ENCODE measurements around the gene CAMK1.

The CAMK1 gene

GRCh38 chr3:9769426-9770275, at the start of gene CAMK1:
Gene CAMK1, minus strand, starts transcription at chr3:9769947. Its CDS starts 2,198 bp downstream, at chr3:9767749.
- peak; percentile 86 to 93 (median 88) for DNase-seq

GRCh38 chr3:9818666-9819335, 49.1 kb upstream of the CAMK1 start:
- no peak for DNase-seq

GRCh38 chr3:9817436-9817835, 47.7 kb upstream of the CAMK1 start:
- peak; percentile 28 to 39 (median 33) for DNase-seq

- DNase-seq = no peak
Observed at GRCh38 chr3:9815986-9816385, 46.2 kb upstream of the CAMK1 start.

- no peak for DNase-seq
Observed at GRCh38 chr3:9812870-9813483, 43.2 kb upstream of the CAMK1 start.

- no peak for DNase-seq
Observed at GRCh38 chr3:9810846-9811245, 41.1 kb upstream of the CAMK1 start.

GRCh38 chr3:9810433-9810770, 40.7 kb upstream of the CAMK1 start:
- no peak for DNase-seq

- DNase-seq = peak; percentile 52 to 78 (median 63)
Observed at GRCh38 chr3:9809615-9810432, 40.1 kb upstream of the CAMK1 start, which contains the start of gene TTLL3. Gene TTLL3, plus strand, starts transcription at chr3:9810262. Its CDS starts 400 bp downstream, at chr3:9810662.

GRCh38 chr3:9809239-9809614, 39.5 kb upstream of the CAMK1 start:
- DNase-seq = peak in 2 of 3 donors; percentile 12 to 29

GRCh38 chr3:9808345-9809037, 38.7 kb upstream of the CAMK1 start:
- DNase-seq = peak in 2 of 3 donors; percentile 26 to 32

GRCh38 chr3:9807981-9808344, 38.2 kb upstream of the CAMK1 start:
- no peak for DNase-seq

- no peak for DNase-seq
Observed at GRCh38 chr3:9806688-9807589, 37.2 kb upstream of the CAMK1 start.

GRCh38 chr3:9806137-9806536, 36.4 kb upstream of the CAMK1 start:
- DNase-seq = no peak

- no peak for DNase-seq
Observed at GRCh38 chr3:9804996-9805395, 35.2 kb upstream of the CAMK1 start.

GRCh38 chr3:9803494-9803893, 33.7 kb upstream of the CAMK1 start:
- DNase-seq = no peak

- DNase-seq = no peak
Observed at GRCh38 chr3:9800529-9800928, 30.8 kb upstream of the CAMK1 start.

GRCh38 chr3:9797196-9797945, 27.6 kb upstream of the CAMK1 start:
- no peak for DNase-seq

GRCh38 chr3:9795207-9795606, 25.5 kb upstream of the CAMK1 start:
- peak; percentile 78 to 88 (median 85) for DNase-seq

- no peak for DNase-seq
Observed at GRCh38 chr3:9794400-9794799, 24.7 kb upstream of the CAMK1 start.

- DNase-seq = peak; percentile 63 to 73 (median 66)
Observed at GRCh38 chr3:9793161-9793781, 23.5 kb upstream of the CAMK1 start.

All from suppressor macrophage treated with lipopolysaccharide for 1 hour (primary cell).